ENCODE measurements around the gene STN1. TPM values are rescaled to one million over a fixed set of nuclear protein-coding genes. Genes with fewer than 3 reads are reported as not detected.

STN1 gene
- total RNA-seq, 1 experiment from 2014 or later = 74.7 TPM

- RAD21 ChIA-PET (ENCODE audit: low non-redundant PET in 1 of 2, low total read pairs in 2 of 2, uncharacterized antibody in 2 of 2, unreplicated experiment in 2 of 2) = no interaction called here
- Histone ChIP-seq H3K27ac (ENCODE audit: low read depth, low read length) (no peak overlapping the region), H3K36me3 (ENCODE audit: control insufficient read depth in 1 of 2, insufficient read depth in 2 of 2, low read length in 2 of 2) (no peaks in the 10 kb centered on the region), H3K79me2 (ENCODE audit: insufficient read depth, low read length) (no peaks in the 10 kb centered on the region), H3K9me3 (ENCODE audit: control insufficient read depth in 1 of 2, insufficient read depth in 1 of 2, low read depth in 1 of 2, low read length in 2 of 2) (no peaks in the 10 kb centered on the region), H2AFZ (ENCODE audit: low read depth, low read length, poor library complexity, severe bottlenecking) (no peak overlapping the region), H3K4me2 (ENCODE audit: low read length) (no peak overlapping the region), H3K4me1 (ENCODE audit: control insufficient read depth in 1 of 2, insufficient read depth in 2 of 2, low read length in 2 of 2) (no peaks in the 10 kb centered on the region), H3K9me2 (ENCODE audit: insufficient read depth) (no peaks in the 10 kb centered on the region), H3K27me3 (ENCODE audit: insufficient read depth, low read length) (peaks cover 3% of the 10 kb centered on the region; the same call in 1 of the 2 replicates), H3K4me3 (replicated peaks in 1 of 2; ENCODE audit: low read depth in 1 of 2, low read length in 2 of 2) (no peak overlapping the region), H3K9ac (ENCODE audit: low read length) (no peak overlapping the region), H4K20me1 (ENCODE audit: insufficient read depth) (no peaks in the 10 kb centered on the region)
- no peak for DNase-seq (ENCODE audit: low read depth, low spot score)
- no peak for ATAC-seq
- no peak for TF ChIP-seq ELF1 (IDR thresholded peaks at IDR 0.05; ENCODE audit: borderline replicate concordance, low read depth)
- no peak for TF ChIP-seq EGR1 (IDR thresholded peaks at IDR 0.05; ENCODE audit: low read depth)
- TF ChIP-seq ZBTB33 (IDR thresholded peaks at IDR 0.05; ENCODE audit: extremely low read depth, insufficient replicate concordance, low read length) = no peak
- TF ChIP-seq POLR2AphosphoS5 (IDR thresholded peaks at IDR 0.05; ENCODE audit: low read depth, low read length) = no peak
- no peak for TF ChIP-seq JUND (IDR thresholded peaks at IDR 0.05)
- TF ChIP-seq ZNF274 (IDR thresholded peaks at IDR 0.05; ENCODE audit: low read depth, low read length) = no peak
- no peak for TF ChIP-seq RAD21 (IDR thresholded peaks at IDR 0.05; ENCODE audit: low read depth)
- no peak for TF ChIP-seq POLR2A (IDR thresholded peaks at IDR 0.05; ENCODE audit: borderline replicate concordance, extremely low read depth, insufficient read depth, insufficient read length)
- TF ChIP-seq CTCF (IDR thresholded peaks at IDR 0.05 in 2 of 3, conservative IDR thresholded peaks at IDR 0.05 in 1 of 3; ENCODE audit: borderline replicate concordance in 1 of 3, insufficient read depth in 1 of 3, low read depth in 2 of 3, low read length in 2 of 3) = no peak
- TF ChIP-seq EZH2phosphoT487 (IDR thresholded peaks at IDR 0.05; ENCODE audit: borderline replicate concordance) = no peak
- no peak for TF ChIP-seq MAX (IDR thresholded peaks at IDR 0.05)
- no peak for TF ChIP-seq CBX3 (IDR thresholded peaks at IDR 0.05; ENCODE audit: low read depth)
- no peak for TF ChIP-seq ZFX (IDR thresholded peaks at IDR 0.05)
- TF ChIP-seq SRF (IDR thresholded peaks at IDR 0.05; ENCODE audit: low read depth) = no peak
- no peak for TF ChIP-seq ATF3 (IDR thresholded peaks at IDR 0.05)
- TF ChIP-seq TCF7L2 (IDR thresholded peaks at IDR 0.05; ENCODE audit: borderline replicate concordance, extremely low read depth, insufficient read depth, insufficient read length) = no peak
- no peak for TF ChIP-seq REST (IDR thresholded peaks at IDR 0.05; ENCODE audit: low read depth)
- BruUV-seq (replicated peaks) = no TSS peak
- CTCF ChIA-PET = no interaction called here
- POLR2A ChIA-PET = no interaction called here
- intact Hi-C loops (cut with micrococcal nuclease) = no loop called here
Observed at GRCh38 chr10:103840740-103841070, 77.3 kb downstream of the STN1 start.
